HL-60 (cell line): ENCODE measurements around the gene LIG1.

Experiments
- CTCF ChIP-seq: IDR thresholded peaks from one replicate; pipeline ENCODE4 v1.5.1; 2011; ENCODE audit warnings: low read length, control low read depth, inconsistent platforms; ENCODE audit not compliant: insufficient read depth
- REST ChIP-seq: IDR thresholded peaks from 2 replicates; pipeline ENCODE4 v1.6.1; 2012; ENCODE audit warnings: low read depth; ENCODE audit not compliant: insufficient replicate concordance

- no peak for TF ChIP-seq CTCF
- no peak for TF ChIP-seq REST
Observed at GRCh38 chr19:48176226-48176625, 6.1 kb upstream of the LIG1 start.
